NT2/D1 (cell line): ENCODE data around the gene ABCG1.
A peak's percentile ranks its signal among the peaks of the same experiment; 100 is the strongest.

Source experiments
- DNase-seq: peaks from one replicate; pipeline ENCODE4 v3.0.0-alpha.2; 2011; ENCODE audit warnings: low read depth, low spot score
- H3K27me3 ChIP-seq: 2 replicates; pipeline ENCODE4 v1.6.0; 2011; ENCODE audit warnings: mild to moderate bottlenecking; ENCODE audit not compliant: insufficient read length, insufficient read depth
- H3K36me3 ChIP-seq: 2 replicates; pipeline ENCODE4 v1.6.1; 2011; ENCODE audit warnings: mild to moderate bottlenecking, low read length, mixed read lengths; ENCODE audit not compliant: insufficient read depth, insufficient read length
- H3K4me1 ChIP-seq: 2 replicates; pipeline ENCODE4 v1.5.1; 2011; ENCODE audit not compliant: insufficient read depth, insufficient read length
- H3K4me3 ChIP-seq: 2 replicates; pipeline ENCODE4 v1.5.1; 2011; ENCODE audit warnings: low read depth; ENCODE audit not compliant: insufficient read length
- H3K9ac ChIP-seq: 2 replicates; pipeline ENCODE4 v1.6.0; 2011; ENCODE audit warnings: low read depth; ENCODE audit not compliant: insufficient read length
- H3K9me3 ChIP-seq: 2 replicates; pipeline ENCODE4 v1.5.1; 2011; ENCODE audit warnings: mild to moderate bottlenecking, low read length; ENCODE audit not compliant: insufficient read depth
- SUZ12 ChIP-seq: IDR thresholded peaks from 2 replicates; pipeline ENCODE4 v1.6.1; 2011; ENCODE audit not compliant: insufficient read length, insufficient read depth; ENCODE audit errors: extremely low read depth
- YY1 ChIP-seq: IDR thresholded peaks from 2 replicates; pipeline ENCODE4 v1.6.1; 2011; ENCODE audit not compliant: insufficient read length, insufficient read depth
- ZNF274 ChIP-seq: IDR thresholded peaks from 2 replicates; pipeline ENCODE4 v1.6.1; 2011; ENCODE audit warnings: mild to moderate bottlenecking, low read depth, low read length

Gene ABCG1

GRCh38 chr21:42304556-42305454 lies 85.9 kb downstream of the ABCG1 start:
- Histone ChIP-seq H3K4me1 (peaks cover 9% of the 10 kb centered on the region), H3K9ac (peak overlapping the region; percentile 23), H3K36me3 (no peaks in the 10 kb centered on the region), H3K9me3 (no peaks in the 10 kb centered on the region), H3K4me3 (no peak overlapping the region), H3K27me3 (no peaks in the 10 kb centered on the region)
- TF ChIP-seq SUZ12 (no peak), YY1 (no peak), ZNF274 (no peak)
- DNase-seq, result no peak

GRCh38 chr21:42305707-42306147 lies 86.8 kb downstream of the ABCG1 start:
- TF ChIP-seq SUZ12 (no peak), ZNF274 (no peak), YY1 (no peak)
- DNase-seq, result no peak
- no peak overlapping the region for H3K9ac ChIP-seq
- no peaks in the 10 kb centered on the region for H3K9me3 ChIP-seq
- H3K36me3 ChIP-seq, result no peaks in the 10 kb centered on the region
- H3K4me1 ChIP-seq, result peaks cover 15% of the 10 kb centered on the region
- H3K4me3 ChIP-seq, result no peak overlapping the region
- no peaks in the 10 kb centered on the region for H3K27me3 ChIP-seq

DNA sequence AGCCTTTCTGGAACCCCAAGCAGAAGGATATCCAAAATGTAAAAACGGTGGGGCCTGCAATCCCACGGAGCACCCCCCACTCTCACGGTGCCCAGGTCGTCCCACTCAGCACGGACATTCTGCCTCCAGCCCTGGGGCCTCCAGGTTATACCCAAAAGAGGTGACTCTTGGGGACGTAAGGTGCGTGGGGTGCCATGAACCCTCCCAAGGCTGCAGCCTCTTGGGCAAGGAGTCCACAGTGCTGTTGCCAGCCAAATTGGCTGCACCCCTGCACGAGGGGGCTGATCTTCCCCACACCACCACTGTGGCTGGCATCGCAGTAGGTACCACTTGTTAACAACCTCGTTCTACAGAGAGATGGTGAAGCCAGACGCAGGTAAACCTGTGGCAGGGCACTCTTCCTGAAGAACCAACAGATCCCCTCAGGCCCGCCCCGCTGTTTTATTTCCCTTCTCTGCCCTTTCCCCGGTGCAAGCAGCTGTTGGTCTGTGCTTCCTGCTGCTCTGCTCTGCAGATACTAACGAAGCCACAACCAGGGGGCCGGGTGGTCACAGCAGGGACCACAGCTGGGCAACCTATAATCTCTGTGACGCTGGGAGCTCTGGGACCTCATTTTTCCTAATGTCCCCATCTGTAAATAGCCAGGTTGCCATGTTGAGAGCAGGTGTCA lies 87.6 kb downstream of the ABCG1 start:
- H3K9ac ChIP-seq, result no peak overlapping the region
- no peaks in the 10 kb centered on the region for H3K27me3 ChIP-seq
- no peaks in the 10 kb centered on the region for H3K36me3 ChIP-seq
- DNase-seq, result no peak
- H3K4me1 ChIP-seq, result peaks cover 21% of the 10 kb centered on the region
- no peaks in the 10 kb centered on the region for H3K9me3 ChIP-seq
- no peak for TF ChIP-seq ZNF274
- TF ChIP-seq YY1, result no peak
- TF ChIP-seq SUZ12, result no peak
- no peak overlapping the region for H3K4me3 ChIP-seq

DNA sequence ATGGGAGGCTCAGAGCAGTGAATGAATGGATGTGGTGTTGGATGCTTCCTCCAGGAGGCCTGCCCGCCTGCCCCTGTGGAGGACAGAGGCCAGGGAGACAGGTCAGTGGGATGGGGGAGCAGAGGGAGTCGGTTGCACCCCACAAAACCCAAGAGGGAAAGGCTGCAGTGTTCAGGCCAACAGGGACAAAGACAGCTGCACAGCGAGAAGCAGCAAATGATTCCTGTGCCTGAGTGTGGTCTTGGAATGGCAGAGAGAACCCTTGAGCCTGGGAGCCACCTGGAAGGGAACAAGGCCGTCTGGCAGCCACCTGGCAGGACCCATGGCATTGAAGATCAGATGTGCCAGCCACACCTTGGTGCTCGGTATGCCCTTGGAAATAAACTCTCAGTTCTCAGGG lies 88.2 kb downstream of the ABCG1 start:
- TF ChIP-seq YY1 (no peak), SUZ12 (no peak), ZNF274 (no peak)
- H3K4me3 ChIP-seq, result no peak overlapping the region
- H3K9me3 ChIP-seq, result no peaks in the 10 kb centered on the region
- peaks cover 2% of the 10 kb centered on the region for H3K27me3 ChIP-seq
- H3K4me1 ChIP-seq, result peaks cover 23% of the 10 kb centered on the region
- no peaks in the 10 kb centered on the region for H3K36me3 ChIP-seq
- DNase-seq, result no peak
- no peak overlapping the region for H3K9ac ChIP-seq

DNA sequence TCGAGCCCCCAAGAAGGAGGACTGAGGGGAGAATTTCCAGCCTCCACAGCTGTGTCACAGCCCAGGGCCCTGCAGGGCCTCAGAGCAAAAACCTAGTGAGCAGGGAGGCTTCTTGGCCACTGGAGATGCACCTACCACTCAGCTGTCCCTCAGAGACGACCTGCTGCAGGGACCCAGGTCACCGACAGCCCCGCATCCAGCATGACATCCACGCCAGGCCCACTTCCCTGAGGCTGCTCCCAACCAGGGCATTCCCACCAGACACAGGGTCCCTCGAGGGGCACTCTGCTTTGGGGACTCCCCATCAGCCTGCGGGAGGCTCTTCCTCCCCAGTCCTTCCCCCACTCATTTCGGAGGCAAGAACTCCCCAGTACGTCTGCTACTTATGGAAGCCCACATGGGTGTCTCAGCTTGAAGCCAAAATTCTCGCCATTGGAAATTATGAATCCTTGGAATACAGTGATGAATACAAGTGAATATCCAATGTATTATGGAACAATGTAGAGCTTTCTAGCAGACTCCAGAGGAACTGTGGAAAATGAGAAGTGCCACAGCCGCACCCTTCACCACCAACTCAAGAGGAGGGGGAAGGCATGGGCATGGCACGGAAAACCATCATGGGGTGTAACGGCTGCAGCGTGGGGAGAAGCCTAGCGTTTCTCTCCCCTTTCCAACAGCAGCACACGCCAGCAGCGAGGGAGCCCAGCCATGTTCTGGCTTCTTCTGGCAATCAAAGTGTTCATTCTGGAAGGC lies 89.4 kb downstream of the ABCG1 start:
- H3K4me3 ChIP-seq, result no peak overlapping the region
- H3K4me1 ChIP-seq, result peaks cover 33% of the 10 kb centered on the region
- no peaks in the 10 kb centered on the region for H3K36me3 ChIP-seq
- DNase-seq, result no peak
- H3K9ac ChIP-seq, result no peak overlapping the region
- TF ChIP-seq SUZ12 (no peak), ZNF274 (no peak), YY1 (no peak)
- peaks cover 3% of the 10 kb centered on the region for H3K27me3 ChIP-seq
- no peaks in the 10 kb centered on the region for H3K9me3 ChIP-seq

DNA sequence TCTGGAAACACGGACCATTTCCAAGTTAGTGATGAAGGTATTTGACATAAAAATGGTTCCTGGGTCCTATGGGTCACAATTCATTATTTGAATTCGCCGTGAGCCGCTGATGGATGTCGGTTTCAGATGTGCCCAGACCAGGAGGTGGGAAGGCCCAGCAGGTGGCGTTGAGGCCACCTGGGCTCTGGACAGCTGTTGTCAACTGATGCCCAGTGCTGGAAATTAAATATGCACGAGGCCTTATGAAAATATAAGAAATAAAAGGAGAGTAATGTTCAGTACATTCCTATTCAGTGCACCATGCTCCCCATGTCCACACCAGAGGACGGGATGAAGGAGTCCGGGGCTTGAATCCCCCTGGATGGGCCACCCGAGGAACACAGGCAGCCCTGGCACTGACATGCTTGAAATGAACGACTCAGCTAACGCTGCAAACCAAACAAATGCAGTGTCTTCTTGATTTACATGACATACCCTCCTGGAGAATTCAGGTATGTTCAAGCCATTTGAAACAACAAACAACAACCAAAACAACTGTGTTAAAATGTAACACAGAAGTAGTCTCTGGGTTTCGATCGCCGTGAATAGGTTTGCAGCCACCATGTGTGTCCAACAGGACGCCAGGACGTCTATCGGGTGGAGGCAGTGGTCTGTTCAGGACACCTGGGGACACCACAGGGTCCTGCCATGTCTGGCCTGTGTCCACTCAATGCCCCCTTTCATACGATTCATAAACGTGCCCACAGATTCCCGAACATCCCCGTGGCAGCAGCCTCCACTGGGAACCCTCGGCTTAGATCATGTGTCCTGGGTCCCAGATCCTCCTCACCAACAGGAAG lies 90.2 kb downstream of the ABCG1 start:
- DNase-seq, result no peak
- no peaks in the 10 kb centered on the region for H3K9me3 ChIP-seq
- H3K4me1 ChIP-seq, result peaks cover 36% of the 10 kb centered on the region
- TF ChIP-seq ZNF274, result no peak
- TF ChIP-seq SUZ12, result no peak
- TF ChIP-seq YY1, result no peak
- no peak overlapping the region for H3K4me3 ChIP-seq
- H3K36me3 ChIP-seq, result no peaks in the 10 kb centered on the region
- peaks cover 3% of the 10 kb centered on the region for H3K27me3 ChIP-seq
- H3K9ac ChIP-seq, result no peak overlapping the region
